ENCODE measurements around the gene FAM221A. TPM values are rescaled to one million over a fixed set of nuclear protein-coding genes. Genes with fewer than 3 reads are reported as not detected.

FAM221A gene
- total and polyA plus RNA-seq, 4 donors, result 2.8 to 12.0 (median 5.4) TPM

GRCh38 chr7:23645822-23646221 lies 34.2 kb upstream of the FAM221A start:
- Histone ChIP-seq H3K4me1 (ENCODE audit: control insufficient read depth in 4 of 4, insufficient read depth in 4 of 4, low read length in 3 of 4) (no peaks in the 10 kb centered on the region), H3K36me3 (ENCODE audit: control insufficient read depth in 4 of 4, insufficient read depth in 3 of 4, low read depth in 1 of 4, low read length in 3 of 4) (no peaks in the 10 kb centered on the region), H3K9ac (ENCODE audit: low read depth in 1 of 2, low read length in 2 of 2) (no peak overlapping the region), H3K9me3 (ENCODE audit: control insufficient read depth in 4 of 4, low read length in 3 of 4) (no peaks in the 10 kb centered on the region), H3K4me3 (ENCODE audit: low read depth in 1 of 3, low read length in 3 of 3) (no peak overlapping the region), H3K27ac (ENCODE audit: low read depth in 1 of 2, low read length in 2 of 2) (no peak overlapping the region), H3K27me3 (ENCODE audit: control insufficient read depth in 4 of 4, insufficient read depth in 4 of 4, low read length in 3 of 4) (no peaks in the 10 kb centered on the region)
- DNase-seq (ENCODE audit: low spot score), result no peak
- WGBS, result 97% methylated on average over 1 of the region's 1 CpG
- TF ChIP-seq TAF1 (conservative IDR thresholded peaks at IDR 0.05), result no peak
- TF ChIP-seq YY1 (IDR thresholded peaks at IDR 0.05), result no peak
- no peak for TF ChIP-seq JUND (IDR thresholded peaks at IDR 0.05)
- TF ChIP-seq NR2F2 (IDR thresholded peaks at IDR 0.05), result no peak
- TF ChIP-seq, protein P1, sequence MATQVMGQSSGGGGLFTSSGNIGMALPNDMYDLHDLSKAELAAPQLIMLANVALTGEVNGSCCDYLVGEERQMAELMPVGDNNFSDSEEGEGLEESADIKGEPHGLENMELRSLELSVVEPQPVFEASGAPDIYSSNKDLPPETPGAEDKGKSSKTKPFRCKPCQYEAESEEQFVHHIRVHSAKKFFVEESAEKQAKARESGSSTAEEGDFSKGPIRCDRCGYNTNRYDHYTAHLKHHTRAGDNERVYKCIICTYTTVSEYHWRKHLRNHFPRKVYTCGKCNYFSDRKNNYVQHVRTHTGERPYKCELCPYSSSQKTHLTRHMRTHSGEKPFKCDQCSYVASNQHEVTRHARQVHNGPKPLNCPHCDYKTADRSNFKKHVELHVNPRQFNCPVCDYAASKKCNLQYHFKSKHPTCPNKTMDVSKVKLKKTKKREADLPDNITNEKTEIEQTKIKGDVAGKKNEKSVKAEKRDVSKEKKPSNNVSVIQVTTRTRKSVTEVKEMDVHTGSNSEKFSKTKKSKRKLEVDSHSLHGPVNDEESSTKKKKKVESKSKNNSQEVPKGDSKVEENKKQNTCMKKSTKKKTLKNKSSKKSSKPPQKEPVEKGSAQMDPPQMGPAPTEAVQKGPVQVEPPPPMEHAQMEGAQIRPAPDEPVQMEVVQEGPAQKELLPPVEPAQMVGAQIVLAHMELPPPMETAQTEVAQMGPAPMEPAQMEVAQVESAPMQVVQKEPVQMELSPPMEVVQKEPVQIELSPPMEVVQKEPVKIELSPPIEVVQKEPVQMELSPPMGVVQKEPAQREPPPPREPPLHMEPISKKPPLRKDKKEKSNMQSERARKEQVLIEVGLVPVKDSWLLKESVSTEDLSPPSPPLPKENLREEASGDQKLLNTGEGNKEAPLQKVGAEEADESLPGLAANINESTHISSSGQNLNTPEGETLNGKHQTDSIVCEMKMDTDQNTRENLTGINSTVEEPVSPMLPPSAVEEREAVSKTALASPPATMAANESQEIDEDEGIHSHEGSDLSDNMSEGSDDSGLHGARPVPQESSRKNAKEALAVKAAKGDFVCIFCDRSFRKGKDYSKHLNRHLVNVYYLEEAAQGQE (IDR thresholded peaks at IDR 0.05), result no peak
- no peak for TF ChIP-seq ATF3 (IDR thresholded peaks at IDR 0.05)
- no peak for TF ChIP-seq CTCF (IDR thresholded peaks at IDR 0.05; ENCODE audit: low read depth, low read length, missing input control)
- TF ChIP-seq SP1 (IDR thresholded peaks at IDR 0.05), result no peak

GRCh38 chr7:23653942-23654341 lies 26.1 kb upstream of the FAM221A start:
- H3K36me3 ChIP-seq (ENCODE audit: control insufficient read depth in 4 of 4, insufficient read depth in 3 of 4, low read depth in 1 of 4, low read length in 3 of 4), result no peaks in the 10 kb centered on the region
- H3K4me3 ChIP-seq (ENCODE audit: low read depth in 1 of 3, low read length in 3 of 3), result no peak overlapping the region
- no peak overlapping the region for H3K27ac ChIP-seq (ENCODE audit: low read depth in 1 of 2, low read length in 2 of 2)
- DNase-seq (ENCODE audit: low spot score), result no peak
- no peak for TF ChIP-seq EGR1 (IDR thresholded peaks at IDR 0.05; ENCODE audit: low read depth in 2 of 2)
- no peak for TF ChIP-seq ZBTB33 (IDR thresholded peaks at IDR 0.05)
- TF ChIP-seq FOXA2 (IDR thresholded peaks at IDR 0.05), result no peak
- no peak for TF ChIP-seq HNF4G (IDR thresholded peaks at IDR 0.05)
- TF ChIP-seq YY1 (IDR thresholded peaks at IDR 0.05), result no peak
- TF ChIP-seq, protein P1 (IDR thresholded peaks at IDR 0.05), result no peak
- no peak for TF ChIP-seq TAF1 (conservative IDR thresholded peaks at IDR 0.05)
- TF ChIP-seq RAD21 (IDR thresholded peaks at IDR 0.05), result no peak
- TF ChIP-seq NR2F2 (IDR thresholded peaks at IDR 0.05), result no peak
- H3K9ac ChIP-seq (ENCODE audit: low read depth in 1 of 2, low read length in 2 of 2), result no peak overlapping the region
- WGBS, result 87% methylated on average over 5 of the region's 5 CpGs
- H3K9me3 ChIP-seq (ENCODE audit: control insufficient read depth in 4 of 4, low read length in 3 of 4), result peaks cover 7 to 11% (median 8%) of the 10 kb centered on the region in 4 donors
- H3K27me3 ChIP-seq (ENCODE audit: control insufficient read depth in 4 of 4, insufficient read depth in 4 of 4, low read length in 3 of 4), result no peaks in the 10 kb centered on the region
- H3K4me1 ChIP-seq (ENCODE audit: control insufficient read depth in 4 of 4, insufficient read depth in 4 of 4, low read length in 3 of 4), result no peaks in the 10 kb centered on the region
